Measurements from ENCODE around the gene AGBL5. TPM values are rescaled to one million over a fixed set of nuclear protein-coding genes. Genes with fewer than 3 reads are reported as not detected.

AGBL5 gene
- total RNA-seq, 1 experiment from 2014 or later, result 55.4 TPM

DNA sequence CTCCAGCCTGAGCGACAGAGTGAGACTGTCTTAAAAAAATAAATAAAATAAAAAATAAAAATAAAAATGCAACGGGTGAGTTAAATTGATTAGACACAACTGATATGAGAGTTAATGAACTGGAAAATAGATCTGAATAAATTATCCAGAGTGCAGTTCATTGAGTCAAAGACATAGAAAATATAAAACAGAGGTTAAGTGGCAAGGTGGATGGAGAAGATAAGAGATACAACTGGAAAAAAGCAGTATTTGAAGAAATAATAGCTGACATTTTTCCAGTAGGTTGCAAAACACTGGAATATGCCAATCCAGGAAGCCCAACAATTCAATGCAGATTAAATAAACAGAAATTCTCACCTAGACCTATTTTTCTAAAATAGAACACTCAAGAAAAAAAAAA, 56.8 kb downstream of the AGBL5 start:
- Histone ChIP-seq H3T11ph (ENCODE audit: low read length) (no peak overlapping the region), H2BK12ac (ENCODE audit: insufficient read length, low read depth, low read length) (no peak overlapping the region), H3K14ac (ENCODE audit: insufficient read depth, low read length) (no peak overlapping the region), H4K20me1 (ENCODE audit: control insufficient read depth, insufficient read depth, insufficient read length) (no peaks in the 10 kb centered on the region), H2AK5ac (ENCODE audit: insufficient read length, low read length) (no peak overlapping the region), H3K79me1 (ENCODE audit: insufficient read depth, low read depth, low read length, poor library complexity, severe bottlenecking) (no peaks in the 10 kb centered on the region), H2BK15ac (ENCODE audit: low read depth, low read length) (no peak overlapping the region), H3K79me2 (ENCODE audit: insufficient read depth, low read length) (no peaks in the 10 kb centered on the region), H2AFZ (ENCODE audit: low read length) (no peak overlapping the region), H3K9ac (ENCODE audit: extremely low read depth, insufficient read length, low read length) (no peak overlapping the region), H3K4me2 (ENCODE audit: insufficient read depth, insufficient read length, low read length) (no peak overlapping the region), H3K9me3 (ENCODE audit: control insufficient read depth, low read depth, low read length) (no peaks in the 10 kb centered on the region), H3K18ac (ENCODE audit: insufficient read length, low read depth, low read length) (no peak overlapping the region), H3K27me3 (ENCODE audit: insufficient read depth, low read length) (no peaks in the 10 kb centered on the region), H2BK20ac (ENCODE audit: low read depth, low read length, poor library complexity, severe bottlenecking) (no peak overlapping the region), H2BK5ac (ENCODE audit: insufficient read length, low read length) (no peak overlapping the region), H3K23me2 (ENCODE audit: insufficient read length, low read depth, low read length, poor library complexity, severe bottlenecking) (no peaks in the 10 kb centered on the region), H3K23ac (ENCODE audit: insufficient read length, low read depth, low read length) (no peak overlapping the region), H3K4ac (ENCODE audit: low read depth, low read length) (no peak overlapping the region), H4K8ac (replicated peaks; ENCODE audit: insufficient read length, low read depth, low read length) (no peak overlapping the region), H3K4me1 (ENCODE audit: insufficient read depth, low read length) (no peaks in the 10 kb centered on the region), H3K27ac (ENCODE audit: insufficient read length, low read depth, low read length) (no peak overlapping the region), H4K5ac (ENCODE audit: insufficient read length, low read depth, low read length) (no peak overlapping the region), H2BK120ac (ENCODE audit: low read depth, low read length, poor library complexity, severe bottlenecking) (no peak overlapping the region), H4K91ac (ENCODE audit: insufficient read length, low read depth, low read length) (no peak overlapping the region), H3K56ac (ENCODE audit: insufficient read length, low read depth, low read length) (no peak overlapping the region)
- WGBS (ENCODE audit: extremely low coverage, insufficient read length, low lambda C conversion rate), result no CpG with 5 or more reads among the region's 2 CpGs
- H3K27ac Mint-ChIP-seq, result no peak overlapping the region
- no peak overlapping the region for H3K4me3 Mint-ChIP-seq
- peaks cover 0 to 6% of the 10 kb centered on the region in 2 experiments; a peak in 2 of 4 replicates for H3K4me1 Mint-ChIP-seq
- DNase-seq, result no peak
- H3K9me3 Mint-ChIP-seq, result no peaks in the 10 kb centered on the region
- TF ChIP-seq, protein P1, sequence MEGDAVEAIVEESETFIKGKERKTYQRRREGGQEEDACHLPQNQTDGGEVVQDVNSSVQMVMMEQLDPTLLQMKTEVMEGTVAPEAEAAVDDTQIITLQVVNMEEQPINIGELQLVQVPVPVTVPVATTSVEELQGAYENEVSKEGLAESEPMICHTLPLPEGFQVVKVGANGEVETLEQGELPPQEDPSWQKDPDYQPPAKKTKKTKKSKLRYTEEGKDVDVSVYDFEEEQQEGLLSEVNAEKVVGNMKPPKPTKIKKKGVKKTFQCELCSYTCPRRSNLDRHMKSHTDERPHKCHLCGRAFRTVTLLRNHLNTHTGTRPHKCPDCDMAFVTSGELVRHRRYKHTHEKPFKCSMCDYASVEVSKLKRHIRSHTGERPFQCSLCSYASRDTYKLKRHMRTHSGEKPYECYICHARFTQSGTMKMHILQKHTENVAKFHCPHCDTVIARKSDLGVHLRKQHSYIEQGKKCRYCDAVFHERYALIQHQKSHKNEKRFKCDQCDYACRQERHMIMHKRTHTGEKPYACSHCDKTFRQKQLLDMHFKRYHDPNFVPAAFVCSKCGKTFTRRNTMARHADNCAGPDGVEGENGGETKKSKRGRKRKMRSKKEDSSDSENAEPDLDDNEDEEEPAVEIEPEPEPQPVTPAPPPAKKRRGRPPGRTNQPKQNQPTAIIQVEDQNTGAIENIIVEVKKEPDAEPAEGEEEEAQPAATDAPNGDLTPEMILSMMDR (conservative IDR thresholded peaks at IDR 0.05), result no peak
- peaks cover 9% of the 10 kb centered on the region for H3K27me3 Mint-ChIP-seq (ENCODE audit: low read depth)
- H3K36me3 Mint-ChIP-seq (ENCODE audit: insufficient read depth in 1 of 3, low read depth in 3 of 3), result no peaks in the 10 kb centered on the region
